CD4-positive, alpha-beta memory T cell (primary cell): ENCODE data around the gene S100A5. TPM values are rescaled to one million over a fixed set of nuclear protein-coding genes. Genes with fewer than 3 reads are reported as not detected.
A peak's percentile ranks its signal among the peaks of the same experiment; 100 is the strongest.
"Not testable (repeated sequence)": the region's sequence is repeated elsewhere in the genome, so short reads cannot be mapped to it uniquely, and the experiment has no call there.

ENCODE experiments used
- CTCF ChIA-PET: fragments of 350-600 bp; sonication (Branson Sonifier 250); formaldehyde crosslinking; loops from one replicate; lab custom pipeline; 2021; ENCODE audit warnings: inconsistent platforms; ENCODE audit not compliant: partially characterized antibody; lab: Charles Lee
- POLR2A ChIA-PET: fragments of 350-600 bp; sonication (Branson Sonifier 250); formaldehyde crosslinking; loops from one replicate; lab custom pipeline; 2021; ENCODE audit not compliant: partially characterized antibody; lab: Charles Lee
- DNase-seq, 5 donors: peaks; one replicate each; pipeline versions ENCODE4 v3.0.0 to v3.0.0-alpha.2; 2020 to 2022; ENCODE audit warnings: mixed read lengths in 1 of 5
- H3K27ac ChIP-seq: one replicate; pipeline ENCODE4 v1.7.0; 2013; ENCODE audit warnings: low read depth, low read length
- H3K27me3 ChIP-seq: 2 replicates; pipeline ENCODE4 v1.7.0; 2013; ENCODE audit warnings: mild to moderate bottlenecking, low read length, moderate library complexity; ENCODE audit not compliant: insufficient read depth
- H3K36me3 ChIP-seq: 2 replicates; pipeline ENCODE4 v1.7.0; 2013; ENCODE audit warnings: mild to moderate bottlenecking, low read length, moderate library complexity; ENCODE audit not compliant: insufficient read depth
- H3K4me1 ChIP-seq: 2 replicates; pipeline ENCODE4 v1.7.0; 2013; ENCODE audit warnings: mild to moderate bottlenecking, low read length, moderate library complexity; ENCODE audit not compliant: insufficient read depth
- H3K4me3 ChIP-seq, 2 donors: one replicate each; pipeline ENCODE4 v1.7.0; 2013; ENCODE audit warnings: low read length in 2 of 2, mild to moderate bottlenecking in 1 of 2
- H3K9me3 ChIP-seq, 2 donors: one replicate each; pipeline ENCODE4 v1.7.0; 2013; ENCODE audit warnings: low read length in 2 of 2, control low read depth in 1 of 2; ENCODE audit not compliant: control insufficient read depth in 1 of 2
- H3K27ac Mint-ChIP-seq, 7 donors: one replicate each; pipeline ENCODE4 v1.8.0; 2020 to 2021; ENCODE audit warnings: mixed read lengths in 7 of 7, mild to moderate bottlenecking in 6 of 7, inconsistent platforms in 3 of 7, moderate library complexity in 3 of 7
- H3K27me3 Mint-ChIP-seq, 2 donors: one replicate each; pipeline ENCODE4 v1.8.0; 2020 to 2021; ENCODE audit warnings: mixed read lengths in 2 of 2
- H3K36me3 Mint-ChIP-seq, 2 donors: one replicate each; pipeline ENCODE4 v1.8.0; 2020 to 2021; ENCODE audit warnings: mixed read lengths in 2 of 2, inconsistent platforms in 1 of 2, mild to moderate bottlenecking in 1 of 2
- H3K4me1 Mint-ChIP-seq, 4 donors: one replicate each; pipeline ENCODE4 v1.8.0; 2020 to 2021; ENCODE audit warnings: mixed read lengths in 4 of 4, mild to moderate bottlenecking in 1 of 4
- H3K4me3 Mint-ChIP-seq, 8 donors: one replicate each; pipeline ENCODE4 v1.8.0; 2020 to 2021; ENCODE audit warnings: mixed read lengths in 8 of 8, mild to moderate bottlenecking in 7 of 8, moderate library complexity in 6 of 8, inconsistent platforms in 3 of 8
- H3K9me3 Mint-ChIP-seq, 8 donors: one replicate each; pipeline ENCODE4 v1.8.0; 2020 to 2021; ENCODE audit warnings: mixed read lengths in 8 of 8, mild to moderate bottlenecking in 5 of 8, inconsistent platforms in 3 of 8, moderate library complexity in 1 of 8
- intact Hi-C: fragments of 100-400 bp; cut with micrococcal nuclease; formaldehyde crosslinking; loops from one replicate; pipeline ENCODE4 v1.15.1; 2023
- polyA plus RNA-seq, 2 donors: library from polyadenylated mRNA; unstranded; fragments of 300-500 nt; fragmentation: Illumina TruSeq; gene quantifications; one replicate each; pipeline ENCODE4 v1.2.3, GENCODE V29; 2021
- total RNA-seq, 2 experiments: library from RNA; stranded (reverse); gene quantifications; one replicate each; pipeline ENCODE4 v1.2.3, GENCODE V29; 2021

Gene S100A5
- total and polyA plus RNA-seq, 4 experiments from 2014 or later = 0.93 to 1.8 (median 1.5) TPM; not detected in 1

DNA sequence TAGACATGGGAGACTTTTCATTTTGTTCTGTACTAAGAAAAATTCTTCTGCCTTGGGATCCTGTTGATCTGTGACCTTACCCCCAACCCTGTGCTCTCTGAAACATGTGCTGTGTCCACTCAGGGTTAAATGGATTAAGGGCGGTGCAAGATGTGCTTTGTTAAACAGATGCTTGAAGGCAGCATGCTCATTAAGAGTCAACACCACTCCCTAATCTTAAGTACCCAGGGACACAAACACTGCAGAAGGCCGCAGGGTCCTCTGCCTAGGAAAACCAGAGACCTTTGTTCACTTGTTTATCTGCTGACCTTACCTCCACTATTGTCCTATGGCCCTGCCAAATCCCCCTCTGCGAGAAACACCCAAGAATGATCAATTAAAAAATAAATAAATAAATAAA lies 42.8 kb upstream of the S100A5 start:
- POLR2A ChIA-PET, H3K9me3 Mint-ChIP-seq: not testable (repeated sequence)

DNA sequence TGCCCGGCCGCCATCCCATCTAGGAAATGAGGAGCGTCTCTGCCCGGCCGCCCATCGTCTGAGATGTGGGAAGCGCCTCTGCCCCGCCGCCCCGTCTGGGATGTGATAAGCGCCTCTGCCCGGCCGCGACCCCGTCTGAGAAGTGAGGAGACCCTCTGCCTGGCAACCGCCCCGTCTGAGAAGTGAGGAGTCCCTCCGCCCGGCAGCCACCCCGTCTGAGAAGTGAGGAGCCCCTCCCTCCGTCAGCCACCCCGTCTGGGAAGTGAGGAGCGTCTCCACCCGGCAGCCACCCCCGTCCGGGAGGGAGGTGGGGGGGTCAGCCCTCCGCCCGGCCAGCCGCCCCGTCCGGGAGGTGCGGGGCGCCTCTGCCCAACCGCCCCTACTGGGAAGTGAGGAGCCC lies 42.1 kb upstream of the S100A5 start:
- CTCF ChIA-PET = interaction anchor here (2.4 kb wide), 1 partner anchor 13 kb away, joined by 8 read pairs; no protein-coding TSS in a partner anchor
- H3K4me1 Mint-ChIP-seq, H3K27ac Mint-ChIP-seq, H3K36me3 Mint-ChIP-seq, intact Hi-C loops, DNase-seq, H3K9me3 ChIP-seq, H3K4me1 ChIP-seq, H3K4me3 ChIP-seq, H3K27me3 ChIP-seq, H3K4me3 Mint-ChIP-seq, POLR2A ChIA-PET, H3K9me3 Mint-ChIP-seq, H3K27ac ChIP-seq, H3K36me3 ChIP-seq: not testable (repeated sequence)
- H3K27me3 Mint-ChIP-seq = peaks cover 13 to 19% of the 10 kb centered on the region in 2 donors

More for the DNA sequence above, 42.8 kb upstream of the S100A5 start:
- H3K36me3 Mint-ChIP-seq, H3K9me3 ChIP-seq, H3K27ac Mint-ChIP-seq, H3K4me3 ChIP-seq, CTCF ChIA-PET, H3K4me1 Mint-ChIP-seq, H3K27ac ChIP-seq, DNase-seq, H3K4me1 ChIP-seq, H3K4me3 Mint-ChIP-seq, H3K27me3 ChIP-seq, H3K36me3 ChIP-seq, intact Hi-C loops: not testable (repeated sequence)
- H3K27me3 Mint-ChIP-seq = peaks cover 7 to 13% of the 10 kb centered on the region in 2 donors

GRCh38 chr1:153578936-153579335 lies 38.2 kb upstream of the S100A5 start:
- Histone ChIP-seq H3K4me1 (no peaks in the 10 kb centered on the region), H3K27ac (no peak overlapping the region), H3K9me3 (no peaks in the 10 kb centered on the region), H3K4me3 (no peak overlapping the region), H3K27me3 (peaks cover 4% of the 10 kb centered on the region), H3K36me3 (no peaks in the 10 kb centered on the region)
- H3K9me3 Mint-ChIP-seq = no peaks in the 10 kb centered on the region
- H3K4me3 Mint-ChIP-seq = no peak overlapping the region
- no peaks in the 10 kb centered on the region for H3K4me1 Mint-ChIP-seq
- H3K27ac Mint-ChIP-seq = no peak overlapping the region
- peaks cover 12 to 22% of the 10 kb centered on the region in 2 donors for H3K27me3 Mint-ChIP-seq
- intact Hi-C loops = no loop called here
- no peaks in the 10 kb centered on the region for H3K36me3 Mint-ChIP-seq
- POLR2A ChIA-PET = no interaction called here
- DNase-seq = no peak
- CTCF ChIA-PET = interaction anchor here (2.0 to 2.8 kb wide), 2 partner anchors 40 to 69 kb away, joined by 7 to 11 read pairs; no protein-coding TSS in a partner anchor

DNA sequence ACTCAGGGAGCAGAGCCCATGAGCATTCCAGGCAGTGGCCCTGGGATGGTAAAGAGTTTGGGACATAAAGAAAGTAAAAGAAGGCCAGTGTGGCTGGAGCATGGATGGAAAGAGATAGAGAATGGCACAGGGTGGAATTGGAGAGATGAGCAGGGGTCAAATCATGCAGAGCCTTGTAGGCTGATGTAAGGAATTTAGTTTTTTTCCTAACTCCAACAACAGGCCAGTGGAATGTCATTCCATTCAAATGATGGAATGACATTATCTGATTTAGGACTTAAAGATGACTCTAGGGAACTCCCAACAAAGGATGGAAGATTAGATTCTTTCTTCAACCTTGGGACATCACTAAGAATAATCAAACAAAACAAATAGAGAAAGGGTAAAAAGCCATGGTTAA lies 37.8 kb upstream of the S100A5 start:
- ChIA-PET POLR2A (no interaction called here), CTCF (interaction anchor here (1.5 to 2.8 kb wide), 3 partner anchors 10 to 69 kb away, joined by 4 to 11 read pairs (median 7); no protein-coding TSS in a partner anchor)
- Histone ChIP-seq H3K27ac (no peak overlapping the region), H3K4me3 (no peak overlapping the region), H3K36me3 (no peaks in the 10 kb centered on the region), H3K27me3 (peaks cover 4% of the 10 kb centered on the region), H3K9me3 (no peaks in the 10 kb centered on the region), H3K4me1 (no peaks in the 10 kb centered on the region)
- no peaks in the 10 kb centered on the region for H3K36me3 Mint-ChIP-seq
- peaks cover 12 to 22% of the 10 kb centered on the region in 2 donors for H3K27me3 Mint-ChIP-seq
- no peak for DNase-seq
- no peaks in the 10 kb centered on the region for H3K9me3 Mint-ChIP-seq
- intact Hi-C loops = no loop called here
- no peaks in the 10 kb centered on the region for H3K4me1 Mint-ChIP-seq
- H3K4me3 Mint-ChIP-seq = no peak overlapping the region
- no peak overlapping the region for H3K27ac Mint-ChIP-seq

GRCh38 chr1:153577624-153578051 lies 36.9 kb upstream of the S100A5 start:
- no peak overlapping the region for H3K4me3 Mint-ChIP-seq
- H3K4me3 ChIP-seq = no peak overlapping the region
- POLR2A ChIA-PET = no interaction called here
- peak overlapping the region in 2 of 7 donors; percentile 21 to 48 for H3K27ac Mint-ChIP-seq
- no peak for DNase-seq
- H3K9me3 ChIP-seq = no peaks in the 10 kb centered on the region
- CTCF ChIA-PET = interaction anchor here (0.8 to 2.8 kb wide), 6 partner anchors 9 to 68 kb away, joined by 3 to 11 read pairs (median 6); no protein-coding TSS in a partner anchor
- H3K36me3 Mint-ChIP-seq = no peaks in the 10 kb centered on the region
- peaks cover 4% of the 10 kb centered on the region for H3K27me3 ChIP-seq
- H3K4me1 ChIP-seq = no peaks in the 10 kb centered on the region
- peaks cover 0 to 6% (median under 1%) of the 10 kb centered on the region in 4 donors for H3K4me1 Mint-ChIP-seq
- no peaks in the 10 kb centered on the region for H3K36me3 ChIP-seq
- H3K27me3 Mint-ChIP-seq = peaks cover 12 to 22% of the 10 kb centered on the region in 2 donors
- no peaks in the 10 kb centered on the region for H3K9me3 Mint-ChIP-seq
- H3K27ac ChIP-seq = no peak overlapping the region
- intact Hi-C loops = no loop called here

DNA sequence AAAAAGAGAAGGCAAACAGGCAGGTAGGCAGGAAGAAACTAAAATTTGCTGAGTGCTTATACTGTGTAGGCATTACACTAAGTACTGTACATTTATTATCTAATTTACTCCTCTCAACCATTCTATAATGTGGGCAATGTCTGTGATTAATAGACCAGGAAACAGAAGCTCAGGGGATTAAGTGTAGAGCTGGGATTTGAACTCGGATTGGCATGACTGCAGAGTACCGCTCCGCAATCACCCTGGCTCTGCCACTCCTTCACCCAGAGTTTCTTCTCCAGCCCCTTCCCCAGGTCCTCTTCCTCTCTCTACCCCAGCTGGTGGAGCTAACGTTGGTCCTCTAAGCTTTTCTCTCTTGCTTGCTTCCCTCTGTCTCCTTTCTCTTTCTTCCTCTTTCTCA lies 36.4 kb upstream of the S100A5 start:
- CTCF ChIA-PET = interaction anchor here (0.8 to 2.8 kb wide), 6 partner anchors 9 to 67 kb away, joined by 3 to 11 read pairs (median 6); no protein-coding TSS in a partner anchor
- Histone ChIP-seq H3K36me3 (no peaks in the 10 kb centered on the region), H3K27me3 (peaks cover 4% of the 10 kb centered on the region), H3K4me1 (no peaks in the 10 kb centered on the region), H3K27ac (no peak overlapping the region), H3K9me3 (no peaks in the 10 kb centered on the region), H3K4me3 (no peak overlapping the region)
- no peak for DNase-seq
- no peak overlapping the region for H3K27ac Mint-ChIP-seq
- POLR2A ChIA-PET = no interaction called here
- H3K27me3 Mint-ChIP-seq = peaks cover 12 to 22% of the 10 kb centered on the region in 2 donors
- peaks cover 0 to 9% (median under 1%) of the 10 kb centered on the region in 4 donors for H3K4me1 Mint-ChIP-seq
- H3K4me3 Mint-ChIP-seq = no peak overlapping the region
- intact Hi-C loops = no loop called here
- no peaks in the 10 kb centered on the region for H3K36me3 Mint-ChIP-seq
- H3K9me3 Mint-ChIP-seq = no peaks in the 10 kb centered on the region

- H3K4me3 ChIP-seq, H3K27ac ChIP-seq, H3K27me3 ChIP-seq, H3K4me1 Mint-ChIP-seq, H3K9me3 ChIP-seq, H3K4me1 ChIP-seq, DNase-seq, H3K36me3 ChIP-seq, H3K27ac Mint-ChIP-seq, intact Hi-C loops, H3K4me3 Mint-ChIP-seq, H3K9me3 Mint-ChIP-seq, H3K36me3 Mint-ChIP-seq: not testable (repeated sequence)
- H3K27me3 Mint-ChIP-seq = peaks cover 12 to 22% of the 10 kb centered on the region in 2 donors
- POLR2A ChIA-PET = interaction anchor here (1.2 kb wide), 1 partner anchor 43 kb away, joined by 3 read pairs; no protein-coding TSS in a partner anchor
- CTCF ChIA-PET = interaction anchor here (0.8 to 1.3 kb wide), 4 partner anchors 17 to 65 kb away, joined by 3 to 5 read pairs (median 4); no protein-coding TSS in a partner anchor
These were observed 34.8 kb upstream of the S100A5 start for GRCh38 chr1:153575497-153575896.
